HepG2 (cell line): ENCODE results near the gene TRAF5. TPM values are rescaled to one million over a fixed set of nuclear protein-coding genes. Genes with fewer than 3 reads are reported as not detected.

ENCODE experiments used
- BRF2 ChIP-seq: sonication (generic); formaldehyde crosslinking; IDR thresholded peaks from 2 replicates; pipeline ENCODE4 v1.8.1; 2022; ENCODE audit warnings: mild to moderate bottlenecking, missing genetic modification reagents
- ELF1 ChIP-seq: sonication (generic); formaldehyde crosslinking; IDR thresholded peaks from 2 replicates; pipeline ENCODE4 v1.4.0; 2020; ENCODE audit warnings: missing genetic modification reagents
- KAT2B ChIP-seq: fragments of 150-350 bp; IDR thresholded peaks from 2 replicates; pipeline ENCODE4 v1.6.1; 2014; ENCODE audit warnings: low read depth, low read length, borderline replicate concordance
- KDM6A ChIP-seq: IDR thresholded peaks from 2 replicates; pipeline ENCODE4 v1.6.1; 2016; ENCODE audit warnings: low read depth
- RBFOX2 ChIP-seq: fragments of 200-400 bp; formaldehyde crosslinking; IDR thresholded peaks from 2 replicates; pipeline ENCODE4 v1.6.1; 2017; ENCODE audit warnings: low read depth, mild to moderate bottlenecking, low read length
- RFXANK ChIP-seq: IDR thresholded peaks from 2 replicates; pipeline ENCODE4 v1.6.1; 2016
- SIN3B ChIP-seq: fragments of 150-350 bp; IDR thresholded peaks from 2 replicates; pipeline ENCODE4 v1.6.1; 2014; ENCODE audit warnings: low read length
- SPEN ChIP-seq: sonication (generic); formaldehyde crosslinking; IDR thresholded peaks from 2 replicates; pipeline ENCODE4 v1.5.1; 2020; ENCODE audit warnings: low read depth, mild to moderate bottlenecking, missing genetic modification reagents
- ZNF350 ChIP-seq: sonication (generic); formaldehyde crosslinking; IDR thresholded peaks from 2 replicates; pipeline ENCODE4 v1.4.0; 2020; ENCODE audit warnings: mild to moderate bottlenecking, low read depth, missing genetic modification reagents, borderline replicate concordance
- ZNF672 ChIP-seq: sonication (generic); formaldehyde crosslinking; IDR thresholded peaks from 2 replicates; pipeline ENCODE4 v1.8.1; 2022; ENCODE audit warnings: missing genetic modification reagents
- ZNF776 ChIP-seq: sonication (generic); formaldehyde crosslinking; IDR thresholded peaks from 2 replicates; pipeline ENCODE4 v1.4.0; 2020; ENCODE audit warnings: mild to moderate bottlenecking, missing genetic modification reagents
- ZNF841 ChIP-seq: sonication (generic); formaldehyde crosslinking; IDR thresholded peaks from 2 replicates; pipeline ENCODE4 v1.8.1; 2023; ENCODE audit warnings: missing genetic modification reagents, borderline replicate concordance
- polyA plus RNA-seq, 8 experiments: library from polyadenylated mRNA; depleted of rRNA in 3 of 8; stranded (reverse) in 7 of 8; unstranded in 1 of 8; fragments of >200 nt; fragmentation: Illumina TruSeq in 4 of 8; extraction: Trizol in 4 of 8; gene quantifications; 2 replicates each; pipeline versions ENCODE4 v1.2.1 to v1.2.3, GENCODE V29; 2011 to 2016; ENCODE audit warnings: low read depth in 4 of 8, missing spikeins in 1 of 8, mixed read lengths in 1 of 8; ENCODE audit not compliant: insufficient read depth in 1 of 8
- total RNA-seq, 5 experiments: library from RNA; depleted of rRNA; stranded (reverse); fragments of >200 nt; fragmentation: Illumina TruSeq; extraction: Trizol; gene quantifications; 2 replicates each; pipeline ENCODE4 v1.2.3, GENCODE V29; 2016; ENCODE audit warnings: low read depth in 1 of 5
- TF ChIP-seq, protein P1 (sequence below): IDR thresholded peaks from 2 replicates; pipeline ENCODE4 v1.6.1; 2016; ENCODE audit warnings: low read depth, borderline replicate concordance
- TF ChIP-seq, protein P2 (sequence below): sonication (generic); formaldehyde crosslinking; IDR thresholded peaks from 2 replicates; pipeline ENCODE4 v1.5.1; 2020; ENCODE audit warnings: mild to moderate bottlenecking, missing genetic modification reagents
- TF ChIP-seq, protein P3 (sequence below): sonication (generic); formaldehyde crosslinking; IDR thresholded peaks from 2 replicates; pipeline ENCODE4 v1.5.0; 2020; ENCODE audit warnings: mild to moderate bottlenecking, missing genetic modification reagents, borderline replicate concordance

TRAF5 gene
- total and polyA plus RNA-seq, 2 of the 13 experiments (the other 11 are each of a cell fraction or from before 2014, with no cell fraction given): 0.27 to 1.6 TPM

- TF ChIP-seq ZNF672 (CRISPR knock-in tag) (no peak), ZNF776 (CRISPR knock-in tag) (peak; percentile 76; the same call in 1 of the 2 replicates), KDM6A (CRISPR knock-in tag) (no peak), ZNF350 (CRISPR knock-in tag) (peak; percentile 79; the same call in 1 of the 2 replicates), BRF2 (CRISPR knock-in tag) (peak; percentile 74; the same call in 1 of the 2 replicates), KAT2B (no peak), SIN3B (no peak), ZNF841 (CRISPR knock-in tag) (no peak), RBFOX2 (peak; percentile 92), SPEN (CRISPR knock-in tag) (peak; percentile 78), ELF1 (CRISPR knock-in tag) (peak; percentile 87), RFXANK (no peak)
- TF ChIP-seq, protein P1, sequence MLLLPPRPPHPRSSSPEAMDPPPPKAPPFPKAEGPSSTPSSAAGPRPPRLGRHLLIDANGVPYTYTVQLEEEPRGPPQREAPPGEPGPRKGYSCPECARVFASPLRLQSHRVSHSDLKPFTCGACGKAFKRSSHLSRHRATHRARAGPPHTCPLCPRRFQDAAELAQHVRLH (CRISPR knock-in tag): peak; percentile 51; the same call in 1 of the 2 replicates
- TF ChIP-seq, protein P2, sequence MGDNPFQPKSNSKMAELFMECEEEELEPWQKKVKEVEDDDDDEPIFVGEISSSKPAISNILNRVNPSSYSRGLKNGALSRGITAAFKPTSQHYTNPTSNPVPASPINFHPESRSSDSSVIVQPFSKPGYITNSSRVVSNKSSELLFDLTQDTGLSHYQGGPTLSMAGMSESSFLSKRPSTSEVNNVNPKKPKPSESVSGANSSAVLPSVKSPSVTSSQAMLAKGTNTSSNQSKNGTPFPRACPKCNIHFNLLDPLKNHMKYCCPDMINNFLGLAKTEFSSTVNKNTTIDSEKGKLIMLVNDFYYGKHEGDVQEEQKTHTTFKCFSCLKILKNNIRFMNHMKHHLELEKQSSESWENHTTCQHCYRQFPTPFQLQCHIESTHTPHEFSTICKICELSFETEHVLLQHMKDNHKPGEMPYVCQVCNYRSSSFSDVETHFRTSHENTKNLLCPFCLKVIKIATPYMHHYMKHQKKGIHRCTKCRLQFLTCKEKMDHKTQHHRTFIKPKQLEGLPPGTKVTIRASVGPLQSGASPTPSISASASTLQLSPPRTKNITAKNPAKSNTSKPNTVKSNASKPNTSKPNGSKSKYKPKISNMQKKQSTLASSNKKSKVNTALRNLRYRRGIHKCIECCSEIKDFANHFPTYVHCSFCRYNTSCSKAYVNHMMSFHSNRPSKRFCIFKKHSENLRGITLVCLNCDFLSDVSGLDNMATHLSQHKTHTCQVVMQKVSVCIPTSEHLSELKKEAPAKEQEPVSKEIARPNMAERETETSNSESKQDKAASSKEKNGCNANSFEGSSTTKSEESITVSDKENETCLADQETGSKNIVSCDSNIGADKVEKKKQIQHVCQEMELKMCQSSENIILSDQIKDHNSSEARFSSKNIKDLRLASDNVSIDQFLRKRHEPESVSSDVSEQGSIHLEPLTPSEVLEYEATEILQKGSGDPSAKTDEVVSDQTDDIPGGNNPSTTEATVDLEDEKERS: no peak
- TF ChIP-seq, protein P3, sequence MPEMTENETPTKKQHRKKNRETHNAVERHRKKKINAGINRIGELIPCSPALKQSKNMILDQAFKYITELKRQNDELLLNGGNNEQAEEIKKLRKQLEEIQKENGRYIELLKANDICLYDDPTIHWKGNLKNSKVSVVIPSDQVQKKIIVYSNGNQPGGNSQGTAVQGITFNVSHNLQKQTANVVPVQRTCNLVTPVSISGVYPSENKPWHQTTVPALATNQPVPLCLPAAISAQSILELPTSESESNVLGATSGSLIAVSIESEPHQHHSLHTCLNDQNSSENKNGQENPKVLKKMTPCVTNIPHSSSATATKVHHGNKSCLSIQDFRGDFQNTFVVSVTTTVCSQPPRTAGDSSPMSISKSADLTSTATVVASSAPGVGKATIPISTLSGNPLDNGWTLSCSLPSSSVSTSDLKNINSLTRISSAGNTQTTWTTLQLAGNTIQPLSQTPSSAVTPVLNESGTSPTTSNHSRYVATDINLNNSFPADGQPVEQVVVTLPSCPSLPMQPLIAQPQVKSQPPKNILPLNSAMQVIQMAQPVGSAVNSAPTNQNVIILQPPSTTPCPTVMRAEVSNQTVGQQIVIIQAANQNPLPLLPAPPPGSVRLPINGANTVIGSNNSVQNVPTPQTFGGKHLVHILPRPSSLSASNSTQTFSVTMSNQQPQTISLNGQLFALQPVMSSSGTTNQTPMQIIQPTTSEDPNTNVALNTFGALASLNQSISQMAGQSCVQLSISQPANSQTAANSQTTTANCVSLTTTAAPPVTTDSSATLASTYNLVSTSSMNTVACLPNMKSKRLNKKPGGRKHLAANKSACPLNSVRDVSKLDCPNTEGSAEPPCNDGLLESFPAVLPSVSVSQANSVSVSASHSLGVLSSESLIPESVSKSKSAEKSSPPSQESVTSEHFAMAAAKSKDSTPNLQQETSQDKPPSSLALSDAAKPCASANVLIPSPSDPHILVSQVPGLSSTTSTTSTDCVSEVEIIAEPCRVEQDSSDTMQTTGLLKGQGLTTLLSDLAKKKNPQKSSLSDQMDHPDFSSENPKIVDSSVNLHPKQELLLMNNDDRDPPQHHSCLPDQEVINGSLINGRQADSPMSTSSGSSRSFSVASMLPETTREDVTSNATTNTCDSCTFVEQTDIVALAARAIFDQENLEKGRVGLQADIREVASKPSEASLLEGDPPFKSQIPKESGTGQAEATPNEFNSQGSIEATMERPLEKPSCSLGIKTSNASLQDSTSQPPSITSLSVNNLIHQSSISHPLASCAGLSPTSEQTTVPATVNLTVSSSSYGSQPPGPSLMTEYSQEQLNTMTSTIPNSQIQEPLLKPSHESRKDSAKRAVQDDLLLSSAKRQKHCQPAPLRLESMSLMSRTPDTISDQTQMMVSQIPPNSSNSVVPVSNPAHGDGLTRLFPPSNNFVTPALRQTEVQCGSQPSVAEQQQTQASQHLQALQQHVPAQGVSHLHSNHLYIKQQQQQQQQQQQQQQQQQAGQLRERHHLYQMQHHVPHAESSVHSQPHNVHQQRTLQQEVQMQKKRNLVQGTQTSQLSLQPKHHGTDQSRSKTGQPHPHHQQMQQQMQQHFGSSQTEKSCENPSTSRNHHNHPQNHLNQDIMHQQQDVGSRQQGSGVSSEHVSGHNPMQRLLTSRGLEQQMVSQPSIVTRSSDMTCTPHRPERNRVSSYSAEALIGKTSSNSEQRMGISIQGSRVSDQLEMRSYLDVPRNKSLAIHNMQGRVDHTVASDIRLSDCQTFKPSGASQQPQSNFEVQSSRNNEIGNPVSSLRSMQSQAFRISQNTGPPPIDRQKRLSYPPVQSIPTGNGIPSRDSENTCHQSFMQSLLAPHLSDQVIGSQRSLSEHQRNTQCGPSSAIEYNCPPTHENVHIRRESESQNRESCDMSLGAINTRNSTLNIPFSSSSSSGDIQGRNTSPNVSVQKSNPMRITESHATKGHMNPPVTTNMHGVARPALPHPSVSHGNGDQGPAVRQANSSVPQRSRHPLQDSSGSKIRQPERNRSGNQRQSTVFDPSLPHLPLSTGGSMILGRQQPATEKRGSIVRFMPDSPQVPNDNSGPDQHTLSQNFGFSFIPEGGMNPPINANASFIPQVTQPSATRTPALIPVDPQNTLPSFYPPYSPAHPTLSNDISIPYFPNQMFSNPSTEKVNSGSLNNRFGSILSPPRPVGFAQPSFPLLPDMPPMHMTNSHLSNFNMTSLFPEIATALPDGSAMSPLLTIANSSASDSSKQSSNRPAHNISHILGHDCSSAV (CRISPR knock-in tag): peak; percentile 46; the same call in 1 of the 2 replicates
Observed at GRCh38 chr1:211382714-211383480, 56.3 kb downstream of the TRAF5 start (continued).
